Esophagus (tissue), 2 donors: ENCODE results near the gene LKAAEAR1. TPM values are rescaled to one million over a fixed set of nuclear protein-coding genes. Genes with fewer than 3 reads are reported as not detected.

Experiments
- H3K27ac ChIP-seq, 2 donors: one replicate each; pipeline ENCODE4 v1.5.1; 2013; ENCODE audit warnings: low read depth in 2 of 2, mild to moderate bottlenecking in 2 of 2, inconsistent platforms in 1 of 2, low read length in 1 of 2, moderate library complexity in 1 of 2
- H3K27me3 ChIP-seq, 2 donors: one replicate each; pipeline ENCODE4 v1.6.1; 2013; ENCODE audit warnings: low read length in 2 of 2, control low read depth in 1 of 2, mild to moderate bottlenecking in 1 of 2; ENCODE audit not compliant: insufficient read depth in 2 of 2, control insufficient read depth in 1 of 2
- H3K36me3 ChIP-seq, 2 donors: one replicate each; pipeline ENCODE4 v1.6.1; 2013; ENCODE audit warnings: low read length in 1 of 2; ENCODE audit not compliant: control insufficient read depth in 2 of 2, insufficient read depth in 2 of 2
- H3K4me1 ChIP-seq, 2 donors: one replicate each; pipeline ENCODE4 v1.6.1; 2013; ENCODE audit warnings: low read length in 1 of 2; ENCODE audit not compliant: control insufficient read depth in 2 of 2, insufficient read depth in 2 of 2
- H3K4me3 ChIP-seq, 2 donors: one replicate each; pipeline ENCODE4 v1.5.1; 2013; ENCODE audit warnings: low read length in 2 of 2, mild to moderate bottlenecking in 2 of 2, low read depth in 1 of 2, moderate library complexity in 1 of 2
- H3K9me3 ChIP-seq, 2 donors: one replicate each; pipeline ENCODE4 v1.6.1; 2013; ENCODE audit warnings: mild to moderate bottlenecking in 2 of 2, low read depth in 1 of 2, low read length in 1 of 2, moderate library complexity in 1 of 2; ENCODE audit not compliant: control insufficient read depth in 2 of 2, insufficient read depth in 1 of 2
- WGBS, 2 donors: extraction: QIAGEN DNeasy Blood & Tissue Kit; methylation state at CpG; one replicate each; pipeline ENCODE4 v1.1.7; 2013; 5-methylcytosine and 5-hydroxymethylcytosine counted together
- polyA plus RNA-seq, 2 donors: library from polyadenylated mRNA; stranded (reverse); fragments of 200-250 nt; gene quantifications; one replicate each; pipeline ENCODE4 v1.2.3, GENCODE V29; 2013
- donor health status: healthy with polysubstance abuse.
- donor health status: Bipolar disorder and iron deficiency.

Gene LKAAEAR1
- polyA plus RNA-seq, 2 donors, result 0.09 TPM; not detected in 1

GRCh38 chr20:64068386-64069208 lies 15.6 kb downstream of the LKAAEAR1 start:
- Histone ChIP-seq H3K9me3 (peaks cover 0 to under 1% of the 10 kb centered on the region in 2 donors), H3K4me3 (no peak overlapping the region)
- 77 to 79% methylated on average over 11 to 12 of the region's 12 CpGs for WGBS, 2 donors

GRCh38 chr20:64067733-64068307 lies 16.4 kb downstream of the LKAAEAR1 start:
- Histone ChIP-seq H3K27ac (no peak overlapping the region), H3K4me3 (no peak overlapping the region), H3K27me3 (no peaks in the 10 kb centered on the region), H3K36me3 (peaks cover 0 to 2% of the 10 kb centered on the region in 2 donors), H3K9me3 (no peaks in the 10 kb centered on the region), H3K4me1 (peaks cover 6 to 9% of the 10 kb centered on the region in 2 donors)
- 71 to 75% methylated on average over 9 to 12 of the region's 12 CpGs for whole genome bisulfite sequencing, 2 donors

More at GRCh38 chr20:64068386-64069208, 15.6 kb downstream of the LKAAEAR1 start:
- no peak overlapping the region for H3K27ac ChIP-seq
- H3K4me1 ChIP-seq, result peaks cover 6 to 8% of the 10 kb centered on the region in 2 donors
- H3K27me3 ChIP-seq, result no peaks in the 10 kb centered on the region
- peaks cover 0 to 7% of the 10 kb centered on the region in 2 donors for H3K36me3 ChIP-seq

GRCh38 chr20:64067005-64067632 lies 17.1 kb downstream of the LKAAEAR1 start:
- no peaks in the 10 kb centered on the region for H3K36me3 ChIP-seq
- no peaks in the 10 kb centered on the region for H3K9me3 ChIP-seq
- WGBS, 2 donors, result 76 to 78% methylated on average over 6 of the region's 6 CpGs
- peaks cover 6 to 13% of the 10 kb centered on the region in 2 donors for H3K4me1 ChIP-seq
- no peak overlapping the region for H3K27ac ChIP-seq
- no peak overlapping the region for H3K4me3 ChIP-seq
- H3K27me3 ChIP-seq, result no peaks in the 10 kb centered on the region

- 46 to 49% methylated on average over 5 of the region's 5 CpGs for WGBS, 2 donors
- no peaks in the 10 kb centered on the region for H3K27me3 ChIP-seq
- peaks cover 6 to 15% of the 10 kb centered on the region in 2 donors for H3K4me1 ChIP-seq
- no peak overlapping the region for H3K4me3 ChIP-seq
- H3K9me3 ChIP-seq, result no peaks in the 10 kb centered on the region
- H3K36me3 ChIP-seq, result no peaks in the 10 kb centered on the region
- no peak overlapping the region for H3K27ac ChIP-seq
Observed at GRCh38 chr20:64065974-64066343, 18.2 kb downstream of the LKAAEAR1 start.

GRCh38 chr20:64065062-64065973 lies 18.9 kb downstream of the LKAAEAR1 start:
- H3K36me3 ChIP-seq, result no peaks in the 10 kb centered on the region
- peaks cover 6 to 15% of the 10 kb centered on the region in 2 donors for H3K4me1 ChIP-seq
- no peaks in the 10 kb centered on the region for H3K27me3 ChIP-seq
- WGBS, 2 donors, result 48 to 49% methylated on average over 27 of the region's 27 CpGs
- H3K27ac ChIP-seq, result no peak overlapping the region
- H3K4me3 ChIP-seq, result no peak overlapping the region
- H3K9me3 ChIP-seq, result no peaks in the 10 kb centered on the region

- Histone ChIP-seq H3K36me3 (no peaks in the 10 kb centered on the region), H3K27ac (peak overlapping the region in 1 of 2 donors; percentile 66), H3K4me1 (peaks cover 6 to 15% of the 10 kb centered on the region in 2 donors), H3K27me3 (no peaks in the 10 kb centered on the region), H3K9me3 (no peaks in the 10 kb centered on the region), H3K4me3 (peak overlapping the region in 1 of 2 donors; percentile 58)
- 21 to 38% methylated on average over 12 of the region's 12 CpGs for WGBS, 2 donors
Observed at GRCh38 chr20:64064145-64064698, 20.0 kb downstream of the LKAAEAR1 start.

- peak overlapping the region; percentile 55 to 66 for H3K27ac ChIP-seq
- no peaks in the 10 kb centered on the region for H3K27me3 ChIP-seq
- H3K9me3 ChIP-seq, result no peaks in the 10 kb centered on the region
- H3K4me1 ChIP-seq, result peaks cover 6 to 15% of the 10 kb centered on the region in 2 donors
- peak overlapping the region; percentile 58 to 78 for H3K4me3 ChIP-seq
- no peaks in the 10 kb centered on the region for H3K36me3 ChIP-seq
- 2 to 4% methylated on average over 34 to 51 of the region's 51 CpGs for WGBS, 2 donors
Observed at GRCh38 chr20:64063389-64064144, 20.6 kb downstream of the LKAAEAR1 start.

- Histone ChIP-seq H3K27me3 (no peaks in the 10 kb centered on the region), H3K9me3 (no peaks in the 10 kb centered on the region), H3K4me3 (peak within 1 kb of the TSS; percentile 58 to 78), H3K27ac (peak within 1 kb of the TSS; percentile 83 to 84), H3K4me1 (peaks cover 6 to 15% of the 10 kb centered on the region in 2 donors), H3K36me3 (no peaks in the 10 kb centered on the region)
- WGBS, 2 donors, result 6 to 9% methylated on average over 55 to 85 of the region's 85 CpGs
Observed at GRCh38 chr20:64062596-64063388, 21.4 kb downstream of the LKAAEAR1 start, which contains the start of gene TCEA2. TSS of gene TCEA2 (plus strand) at chr20:64063198. CDS start at chr20:64063313, 115 bp downstream.
